GM12874 (cell line): ENCODE results near the gene TMED1.

Source experiments
- CTCF ChIP-seq: IDR thresholded peaks from 2 replicates; pipeline ENCODE4 v1.5.1; 2011; ENCODE audit warnings: low read depth, mild to moderate bottlenecking, control low read depth, low read length, moderate library complexity; ENCODE audit not compliant: insufficient read depth

Gene TMED1

DNA sequence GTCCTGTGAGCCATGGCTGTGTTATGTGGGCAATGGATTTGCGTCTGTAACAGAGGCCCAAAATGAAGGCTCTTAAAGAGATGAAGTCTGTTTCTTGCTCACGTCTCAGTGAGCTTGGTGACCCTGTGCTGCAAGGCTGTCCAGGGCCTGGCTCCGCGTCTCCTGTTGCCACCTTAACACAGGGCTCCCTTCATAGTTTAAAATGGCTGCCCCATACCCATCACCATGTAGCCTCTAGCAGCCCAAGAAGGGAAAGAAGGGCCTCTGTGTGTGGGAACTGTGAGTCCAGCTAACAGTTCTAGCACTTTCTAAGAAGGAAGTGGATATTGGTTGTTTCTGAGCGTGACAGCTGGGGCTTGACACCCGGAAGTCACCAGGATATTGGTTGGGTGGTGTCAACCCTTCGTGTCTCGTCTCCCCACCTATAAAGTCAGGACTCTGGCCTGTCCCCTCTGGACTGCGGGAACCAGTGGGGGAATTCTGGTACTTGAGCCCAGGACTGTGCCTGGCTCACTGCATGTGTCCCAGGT is 20.9 kb downstream of the TMED1 start:
- TF ChIP-seq CTCF: no peak

DNA sequence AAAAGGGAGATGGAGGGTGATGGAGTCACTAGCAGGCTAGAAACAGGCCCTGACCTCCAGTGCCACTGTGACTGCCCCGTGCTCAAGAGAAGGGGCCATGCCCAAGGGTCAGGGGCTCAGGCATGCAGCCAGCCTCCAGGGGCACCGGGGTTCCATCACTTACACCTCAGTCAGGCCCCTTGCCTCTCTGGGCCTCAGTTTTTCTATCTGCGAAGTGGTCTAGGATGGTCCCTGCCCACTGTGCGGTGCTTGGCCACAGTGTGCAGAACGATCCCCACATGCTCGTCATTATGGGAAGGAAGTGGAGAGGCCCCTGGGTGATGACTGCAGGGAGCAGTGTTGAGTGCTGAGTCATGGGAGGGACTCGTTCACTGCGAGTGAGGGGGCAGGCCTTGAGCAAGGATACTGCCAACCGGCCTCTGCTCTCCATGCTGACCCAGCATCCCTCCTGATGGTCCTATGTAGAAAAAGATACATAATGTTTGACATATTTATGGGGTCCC is 23.1 kb downstream of the TMED1 start:
- no peak for TF ChIP-seq CTCF

DNA sequence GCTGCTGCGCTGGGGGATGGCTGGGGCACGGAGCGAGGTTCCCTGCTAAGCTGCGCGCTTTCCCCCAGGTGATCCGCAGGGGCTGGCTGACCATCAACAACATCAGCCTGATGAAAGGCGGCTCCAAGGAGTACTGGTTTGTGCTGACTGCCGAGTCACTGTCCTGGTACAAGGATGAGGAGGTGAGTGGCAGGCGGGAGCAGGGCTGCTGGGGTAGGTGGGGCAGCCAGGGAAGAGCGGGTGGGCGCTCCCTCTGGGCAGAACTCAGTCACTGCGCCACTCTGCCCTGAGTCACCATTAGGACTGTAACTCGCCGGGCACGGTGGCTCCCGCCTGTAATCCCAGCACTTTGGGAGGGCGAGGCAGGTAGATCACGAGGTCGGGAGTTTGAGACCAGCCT is 23.8 kb downstream of the TMED1 start:
- TF ChIP-seq CTCF: no peak

GRCh38 chr19:10811391-10812111 is 24.5 kb downstream of the TMED1 start:
- no peak for TF ChIP-seq CTCF

DNA sequence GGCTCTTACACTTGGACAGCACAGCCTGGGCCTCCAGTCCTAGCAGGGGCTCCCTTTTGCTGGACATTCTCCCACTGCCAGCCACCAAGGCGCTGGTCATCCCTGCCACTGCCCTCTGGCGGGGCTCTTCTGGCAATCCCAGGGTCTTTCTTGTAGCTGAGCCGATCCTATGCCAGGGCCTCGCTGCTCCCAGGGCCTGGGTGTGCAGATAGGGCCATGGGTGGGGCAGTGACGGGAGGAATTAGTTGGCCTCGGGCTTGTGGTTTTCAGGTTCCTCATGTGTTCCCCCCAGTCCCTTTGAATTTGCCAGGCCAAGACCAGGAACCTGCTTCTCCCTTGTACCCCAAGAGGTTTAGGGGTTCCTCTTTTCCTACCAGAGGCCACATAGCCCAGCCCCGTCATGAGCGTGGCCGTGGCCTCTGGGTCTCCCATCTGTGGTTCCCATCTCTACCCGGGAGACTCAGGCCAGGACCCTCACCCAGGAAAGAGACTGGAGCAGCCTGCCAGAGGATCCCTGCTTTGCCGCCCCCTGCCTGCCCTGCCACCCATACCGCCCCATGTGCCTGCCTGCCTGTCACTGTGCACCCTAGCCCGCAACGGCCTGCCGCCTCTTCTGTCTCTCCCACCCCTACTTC is 26.2 kb downstream of the TMED1 start:
- no peak for TF ChIP-seq CTCF

GRCh38 chr19:10808937-10809649 is 26.9 kb downstream of the TMED1 start:
- TF ChIP-seq CTCF: no peak

GRCh38 chr19:10805758-10806247 is 30.2 kb downstream of the TMED1 start:
- TF ChIP-seq CTCF: no peak
